H1 (cell line): ENCODE data around the gene USP53. TPM values are rescaled to one million over a fixed set of nuclear protein-coding genes. Genes with fewer than 3 reads are reported as not detected.

ENCODE experiments used
- ASH2L ChIP-seq: fragments of 200-600, 300-600 bp; sonication (generic); IDR thresholded peaks from one replicate; pipeline ENCODE4 v1.7.1; 2017; ENCODE audit warnings: low read length
- BACH1 ChIP-seq: IDR thresholded peaks from 2 replicates; pipeline ENCODE4 v1.6.1; 2012; ENCODE audit warnings: low read length, improper control_type of control experiment
- BCL11A ChIP-seq, 2 experiments: IDR thresholded peaks; one replicate each; pipeline ENCODE4 v1.6.1; 2011; ENCODE audit warnings: low read depth in 2 of 2, low read length in 2 of 2, mild to moderate bottlenecking in 2 of 2
- CTBP2 ChIP-seq: IDR thresholded peaks from 2 replicates; pipeline ENCODE4 v1.7.0; 2011; ENCODE audit warnings: borderline replicate concordance, mild to moderate bottlenecking, moderate library complexity, mixed read lengths, low read length; ENCODE audit not compliant: insufficient read depth, insufficient read length
- JUND ChIP-seq: IDR thresholded peaks from 2 replicates; pipeline ENCODE4 v1.6.1; 2011; ENCODE audit warnings: mild to moderate bottlenecking, improper control_type of control experiment, low read length
- POLR2AphosphoS5 ChIP-seq: IDR thresholded peaks from 2 replicates; pipeline ENCODE4 v1.6.1; 2011; ENCODE audit warnings: low read depth, low read length
- TBP ChIP-seq: IDR thresholded peaks from 2 replicates; pipeline ENCODE4 v1.6.1; 2011; ENCODE audit warnings: low read depth, low read length, improper control_type of control experiment
- YY1 ChIP-seq: IDR thresholded peaks from 2 replicates; pipeline ENCODE4 v1.6.1; 2011; ENCODE audit warnings: low read depth, mild to moderate bottlenecking, low read length
- ZNF274 ChIP-seq: IDR thresholded peaks from 2 replicates; pipeline ENCODE4 v1.7.0; 2012; ENCODE audit warnings: low read length, borderline replicate concordance; ENCODE audit errors: extremely low read depth
- polyA plus RNA-seq, 7 experiments: library from polyadenylated mRNA; depleted of rRNA in 3 of 7; stranded (reverse) in 5 of 7; unstranded in 2 of 7; fragments of >200 nt in 5 of 7; fragments of 200-250 nt in 2 of 7; gene quantifications; 1 replicate in 5 of 7; 2 replicates in 1 of 7; 4 replicates in 1 of 7; pipeline versions ENCODE4 v1.2.1 to v1.2.3, GENCODE V29; 2011 to 2013; ENCODE audit warnings: missing spikeins in 2 of 7, mixed read lengths in 2 of 7
- total RNA-seq: library from RNA; stranded (reverse); fragmentation: NEBNext Ultra II Directional; extraction: Animal tissue kit (Norgen Biotek cat#: 25700); gene quantifications from 2 replicates; pipeline ENCODE4 v1.2.1, GENCODE V29; 2021

The USP53 gene
- total and polyA plus RNA-seq, 2 of the 8 experiments (the other 6 are each of a cell fraction or from before 2014, with no cell fraction given) = 2.9 to 14.9 TPM

GRCh38 chr4:119244344-119244743 is 31.8 kb downstream of the USP53 start (continued):
- TF ChIP-seq BCL11A (IDR thresholded peaks at IDR 0.05; ENCODE audit: low read depth in 2 of 2, low read length in 2 of 2) (no peak), YY1 (no peak), ZNF274 (no peak), BACH1 (no peak), POLR2AphosphoS5 (no peak), CTBP2 (no peak), TBP (no peak), ASH2L (no peak), JUND (no peak)
